ENCODE results near the gene NDUFAF7.

Gene NDUFAF7

DNA sequence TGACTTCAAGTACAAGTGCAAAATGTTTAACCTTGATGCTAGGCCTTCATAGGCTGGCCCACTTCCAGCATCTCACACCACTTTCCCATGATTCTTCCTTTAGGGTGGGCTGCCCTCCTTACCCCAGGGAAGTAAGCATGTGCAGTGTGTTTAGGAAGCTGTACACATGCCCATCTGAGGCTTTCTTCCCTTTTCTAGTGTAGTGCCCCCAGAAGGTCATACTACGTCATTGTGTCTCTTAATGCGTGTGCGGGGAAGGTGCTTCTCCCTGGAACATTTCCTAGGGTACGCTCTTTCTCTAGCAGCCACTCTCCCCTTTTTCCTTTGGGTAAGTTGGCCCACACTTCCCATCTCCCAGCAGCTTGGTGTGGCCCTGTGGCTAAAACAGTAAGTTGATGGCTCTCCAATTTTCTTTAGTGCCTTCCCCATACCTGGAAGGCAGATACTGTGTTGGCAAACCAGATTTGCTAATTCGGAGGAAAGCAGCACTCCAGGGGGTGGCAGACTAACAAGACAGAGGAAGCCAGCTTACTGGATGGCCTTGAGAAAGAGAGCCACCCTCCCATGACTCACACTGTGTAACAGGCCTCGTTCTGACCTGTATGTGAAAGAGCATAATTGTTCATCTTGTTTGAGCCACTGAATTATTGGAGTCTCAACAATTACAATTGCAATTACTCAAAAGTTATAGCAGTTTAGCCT lies 41.9 kb upstream of the NDUFAF7 start:
- no peaks in the 10 kb centered on the region for H3K9me3 ChIP-seq (ENCODE audit: insufficient read depth, low read depth, low read length)
- H3K79me2 ChIP-seq (ENCODE audit: insufficient read depth, low read length), result no peaks in the 10 kb centered on the region
- H3F3A ChIP-seq (ENCODE audit: low read depth), result no peaks in the 10 kb centered on the region
- TF ChIP-seq, protein P1, sequence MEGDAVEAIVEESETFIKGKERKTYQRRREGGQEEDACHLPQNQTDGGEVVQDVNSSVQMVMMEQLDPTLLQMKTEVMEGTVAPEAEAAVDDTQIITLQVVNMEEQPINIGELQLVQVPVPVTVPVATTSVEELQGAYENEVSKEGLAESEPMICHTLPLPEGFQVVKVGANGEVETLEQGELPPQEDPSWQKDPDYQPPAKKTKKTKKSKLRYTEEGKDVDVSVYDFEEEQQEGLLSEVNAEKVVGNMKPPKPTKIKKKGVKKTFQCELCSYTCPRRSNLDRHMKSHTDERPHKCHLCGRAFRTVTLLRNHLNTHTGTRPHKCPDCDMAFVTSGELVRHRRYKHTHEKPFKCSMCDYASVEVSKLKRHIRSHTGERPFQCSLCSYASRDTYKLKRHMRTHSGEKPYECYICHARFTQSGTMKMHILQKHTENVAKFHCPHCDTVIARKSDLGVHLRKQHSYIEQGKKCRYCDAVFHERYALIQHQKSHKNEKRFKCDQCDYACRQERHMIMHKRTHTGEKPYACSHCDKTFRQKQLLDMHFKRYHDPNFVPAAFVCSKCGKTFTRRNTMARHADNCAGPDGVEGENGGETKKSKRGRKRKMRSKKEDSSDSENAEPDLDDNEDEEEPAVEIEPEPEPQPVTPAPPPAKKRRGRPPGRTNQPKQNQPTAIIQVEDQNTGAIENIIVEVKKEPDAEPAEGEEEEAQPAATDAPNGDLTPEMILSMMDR (conservative IDR thresholded peaks at IDR 0.05; ENCODE audit: low read length), result peak; percentile 37; the same call in 1 of the 2 replicates
- no peak for TF ChIP-seq EZH2phosphoT487 (IDR thresholded peaks at IDR 0.05; ENCODE audit: borderline replicate concordance)
- H3K4me2 ChIP-seq (ENCODE audit: low read depth, low read length, poor library complexity, severe bottlenecking), result no peak overlapping the region
- no peak overlapping the region for H3K4me3 ChIP-seq (ENCODE audit: low read length, poor library complexity, severe bottlenecking)
- no peak overlapping the region for H2AFZ ChIP-seq (ENCODE audit: low read length)
- no peaks in the 10 kb centered on the region for H4K20me1 ChIP-seq (ENCODE audit: insufficient read depth, low read length, poor library complexity, severe bottlenecking)
- H3K36me3 ChIP-seq (ENCODE audit: insufficient read depth, low read length), result no peaks in the 10 kb centered on the region
- H3K9me2 ChIP-seq (replicated peaks; ENCODE audit: low read depth, low read length), result no peaks in the 10 kb centered on the region
- H3K27me3 ChIP-seq (ENCODE audit: insufficient read depth, low read length, poor library complexity, severe bottlenecking), result no peaks in the 10 kb centered on the region
- no peak overlapping the region for H3K9ac ChIP-seq (ENCODE audit: low read depth, low read length, poor library complexity, severe bottlenecking)
- peaks cover 3% of the 10 kb centered on the region for H3K4me1 ChIP-seq (ENCODE audit: insufficient read depth, low read length, poor library complexity, severe bottlenecking)

GRCh38 chr2:37190290-37190689 lies 41.2 kb upstream of the NDUFAF7 start:
- H4K20me1 ChIP-seq (ENCODE audit: insufficient read depth, low read length, poor library complexity, severe bottlenecking), result no peaks in the 10 kb centered on the region

GRCh38 chr2:37191253-37191652 lies 40.2 kb upstream of the NDUFAF7 start:
- Histone ChIP-seq H3K4me3 (ENCODE audit: low read length, poor library complexity, severe bottlenecking) (no peak overlapping the region), H3F3A (ENCODE audit: low read depth) (no peaks in the 10 kb centered on the region), H4K20me1 (ENCODE audit: insufficient read depth, low read length, poor library complexity, severe bottlenecking) (no peaks in the 10 kb centered on the region), H2AFZ (ENCODE audit: low read length) (no peak overlapping the region), H3K9me3 (ENCODE audit: insufficient read depth, low read depth, low read length) (no peaks in the 10 kb centered on the region), H3K36me3 (ENCODE audit: insufficient read depth, low read length) (no peaks in the 10 kb centered on the region), H3K4me2 (ENCODE audit: low read depth, low read length, poor library complexity, severe bottlenecking) (no peak overlapping the region), H3K27me3 (ENCODE audit: insufficient read depth, low read length, poor library complexity, severe bottlenecking) (no peaks in the 10 kb centered on the region), H3K79me2 (ENCODE audit: insufficient read depth, low read length) (no peaks in the 10 kb centered on the region; the same call in 1 of the 2 replicates), H3K9ac (ENCODE audit: low read depth, low read length, poor library complexity, severe bottlenecking) (no peak overlapping the region), H3K9me2 (replicated peaks; ENCODE audit: low read depth, low read length) (no peaks in the 10 kb centered on the region), H3K4me1 (ENCODE audit: insufficient read depth, low read length, poor library complexity, severe bottlenecking) (peaks cover 3% of the 10 kb centered on the region)
- TF ChIP-seq EZH2phosphoT487 (IDR thresholded peaks at IDR 0.05; ENCODE audit: borderline replicate concordance), result no peak
- TF ChIP-seq, protein P1 (conservative IDR thresholded peaks at IDR 0.05; ENCODE audit: low read length), result no peak

More at GRCh38 chr2:37190290-37190689, 41.2 kb upstream of the NDUFAF7 start:
- no peak overlapping the region for H3K9ac ChIP-seq (ENCODE audit: low read depth, low read length, poor library complexity, severe bottlenecking)
- no peak overlapping the region for H3K4me2 ChIP-seq (ENCODE audit: low read depth, low read length, poor library complexity, severe bottlenecking)
- H3K9me2 ChIP-seq (replicated peaks; ENCODE audit: low read depth, low read length), result no peaks in the 10 kb centered on the region
- H3K79me2 ChIP-seq (ENCODE audit: insufficient read depth, low read length), result no peaks in the 10 kb centered on the region
- 0 out of 2 replicates have a peak overlapping the region, but pooled peaks have one; percentile 5 for H2AFZ ChIP-seq (ENCODE audit: low read length)
- no peaks in the 10 kb centered on the region for H3K9me3 ChIP-seq (ENCODE audit: insufficient read depth, low read depth, low read length)
- no peaks in the 10 kb centered on the region for H3K36me3 ChIP-seq (ENCODE audit: insufficient read depth, low read length)
- H3K4me1 ChIP-seq (ENCODE audit: insufficient read depth, low read length, poor library complexity, severe bottlenecking), result peaks cover 3% of the 10 kb centered on the region
- TF ChIP-seq, protein P1 (conservative IDR thresholded peaks at IDR 0.05; ENCODE audit: low read length), result no peak
- no peak for TF ChIP-seq EZH2phosphoT487 (IDR thresholded peaks at IDR 0.05; ENCODE audit: borderline replicate concordance)
- no peaks in the 10 kb centered on the region for H3K27me3 ChIP-seq (ENCODE audit: insufficient read depth, low read length, poor library complexity, severe bottlenecking)
- H3K4me3 ChIP-seq (ENCODE audit: low read length, poor library complexity, severe bottlenecking), result no peak overlapping the region
- H3F3A ChIP-seq (ENCODE audit: low read depth), result no peaks in the 10 kb centered on the region
